Right lobe of liver (tissue), 5 donors: ENCODE data around the gene C3orf85. TPM values are rescaled to one million over a fixed set of nuclear protein-coding genes. Genes with fewer than 3 reads are reported as not detected.

ENCODE experiments used
- total RNA-seq, 6 experiments: library from RNA; depleted of rRNA in 2 of 6; stranded (reverse); fragments of >200 nt in 2 of 6; fragmentation: NEBNext Ultra II Directional in 3 of 6; extraction: Animal tissue kit (Norgen Biotek cat#: 25700) in 3 of 6; gene quantifications; one replicate each; pipeline versions ENCODE4 v1.1.0 to v1.2.4, GENCODE V29; 2016 to 2023
- donor health status: DM: no; HTN: no; CAD: no.
- donor health status: DM: no; HTN: no; CAD: no.
- donor health status: DM: no; HTN: yes; CAD: no.
- donor health status: DM: no; HTN: yes; CAD: no.

The C3orf85 gene
- total RNA-seq, 6 experiments from 2014 or later, result 3.3 to 12.6 (median 9.5) TPM

Other genes starting within 250 kb of the C3orf85 start
- gene GUCA1C, start 182.8 kb upstream of the C3orf85 start, total RNA-seq, result not detected
- gene MORC1, start 18.6 kb upstream of the C3orf85 start, total RNA-seq, result under 1 TPM in 4 of 6 experiments, not detected in 2; 0.07 to 0.16 (median 0.14) TPM
- not detected for gene DPPA2, start 179.8 kb downstream of the C3orf85 start, total RNA-seq
- gene DPPA4, start 200.8 kb downstream of the C3orf85 start, total RNA-seq, result 1 to 10 TPM in 1 of 6 experiments, under 1 TPM in 3, not detected in 2; 0.39 to 1.3 (median 0.65) TPM